Stomach (tissue), 9 donors: ENCODE results near the gene EHD2. TPM values are rescaled to one million over a fixed set of nuclear protein-coding genes. Genes with fewer than 3 reads are reported as not detected.

ENCODE experiments used
- DNase-seq, 2 donors: peaks; one replicate each; pipeline versions ENCODE4 v3.0.0 to v3.0.0-alpha.2; 2013 to 2019
- H3K27ac ChIP-seq, 5 donors: fragments of 200-600 bp in 4 of 5; sonication (generic) in 4 of 5; one replicate each; pipeline ENCODE4 v1.5.1; 2013 to 2019; ENCODE audit warnings: mild to moderate bottlenecking in 1 of 5, moderate library complexity in 1 of 5
- H3K27me3 ChIP-seq, 3 donors: fragments of 200-600 bp; sonication (generic); one replicate each; pipeline ENCODE4 v1.5.1; 2017 to 2019; ENCODE audit warnings: mixed run types in 1 of 3
- H3K36me3 ChIP-seq, 4 donors: fragments of 200-600 bp; sonication (generic); 1 replicate in 3 of 4; 2 replicates in 1 of 4; pipeline ENCODE4 v1.5.1; 2016 to 2019
- H3K4me1 ChIP-seq, 4 donors: fragments of 200-600 bp; sonication (generic); one replicate each; pipeline ENCODE4 v1.5.1; 2016 to 2019
- H3K4me3 ChIP-seq, 4 donors: fragments of 200-600 bp; sonication (generic) in 3 of 4; one replicate each; pipeline ENCODE4 v1.5.1; 2016 to 2019; ENCODE audit warnings: mild to moderate bottlenecking in 1 of 4
- H3K9me3 ChIP-seq, 4 donors: fragments of 200-600 bp; sonication (generic); one replicate each; pipeline ENCODE4 v1.5.1; 2016 to 2019
- CTCF ChIP-seq, 7 experiments: fragments of 450-650 bp in 4 of 7; fragments of 200-600 bp in 3 of 7; sonication (generic) in 3 of 7; IDR thresholded peaks; one replicate each; pipeline ENCODE4 v1.5.1; 2016 to 2019; ENCODE audit warnings: antibody characterized with exemption in 7 of 7, control low read depth in 2 of 7, mild to moderate bottlenecking in 1 of 7
- EP300 ChIP-seq: sonication (generic); formaldehyde crosslinking; IDR thresholded peaks from one replicate; pipeline ENCODE4 v1.6.1; 2017; ENCODE audit warnings: antibody characterized with exemption
- POLR2A ChIP-seq, 4 donors: fragments of 450-650 bp; IDR thresholded peaks; one replicate each; pipeline ENCODE4 v1.6.1; 2016; ENCODE audit warnings: antibody characterized with exemption in 4 of 4, control low read depth in 2 of 4, mild to moderate bottlenecking in 1 of 4, moderate library complexity in 1 of 4
- POLR2AphosphoS5 ChIP-seq, 3 donors: sonication (generic); formaldehyde crosslinking; IDR thresholded peaks; one replicate each; pipeline ENCODE4 v1.6.1; 2016; ENCODE audit warnings: antibody characterized with exemption in 3 of 3
- WGBS, 5 donors: extraction: QIAGEN DNeasy Blood & Tissue Kit in 3 of 5; methylation state at CpG; one replicate each; pipeline versions ENCODE4 v1.1.5 to v1.1.7; 2013 to 2018; 5-methylcytosine and 5-hydroxymethylcytosine counted together
- intact Hi-C: fragments of 100-400 bp; cut with DNase I; formaldehyde crosslinking; loops from one replicate; pipeline ENCODE4 v1.15.1; 2023; ENCODE audit warnings: low total_unique reads
- polyA plus RNA-seq, 3 donors: library from polyadenylated mRNA; stranded (reverse); fragments of 200-250 nt; gene quantifications; one replicate each; pipeline ENCODE4 v1.2.3, GENCODE V29; 2013
- total RNA-seq, 5 donors: library from RNA; depleted of rRNA; stranded (reverse); fragments of >200 nt; gene quantifications; one replicate each; pipeline versions ENCODE4 v1.1.0 to v1.2.3, GENCODE V29; 2014 to 2016
- donor health status: healthy with polysubstance abuse.
- donor health status: Bipolar disorder and iron deficiency.
- donor health status: healthy.

Gene EHD2
- total and polyA plus RNA-seq, 8 donors = 24.5 to 334 (median 38.5) TPM

GRCh38 chr19:47757617-47758442 lies 44.6 kb downstream of the EHD2 start:
- no peaks in the 10 kb centered on the region for H3K4me1 ChIP-seq
- H3K27me3 ChIP-seq = no peaks in the 10 kb centered on the region
- no peak for TF ChIP-seq POLR2A (IDR thresholded peaks at IDR 0.05)
- no peak for TF ChIP-seq CTCF (IDR thresholded peaks at IDR 0.05)
- no peak for TF ChIP-seq POLR2AphosphoS5 (IDR thresholded peaks at IDR 0.05)
- TF ChIP-seq EP300 = no peak
- no peak for DNase-seq
- peaks cover 58 to 78% (median 77%) of the 10 kb centered on the region in 4 donors for H3K36me3 ChIP-seq
- H3K4me3 ChIP-seq = no peak overlapping the region
- 75 to 86% (median 78%) methylated on average over 13 to 14 of the region's 14 CpGs for WGBS, 5 donors
- no peaks in the 10 kb centered on the region for H3K9me3 ChIP-seq
- no peak overlapping the region for H3K27ac ChIP-seq
- intact Hi-C loops = no loop called here

DNA sequence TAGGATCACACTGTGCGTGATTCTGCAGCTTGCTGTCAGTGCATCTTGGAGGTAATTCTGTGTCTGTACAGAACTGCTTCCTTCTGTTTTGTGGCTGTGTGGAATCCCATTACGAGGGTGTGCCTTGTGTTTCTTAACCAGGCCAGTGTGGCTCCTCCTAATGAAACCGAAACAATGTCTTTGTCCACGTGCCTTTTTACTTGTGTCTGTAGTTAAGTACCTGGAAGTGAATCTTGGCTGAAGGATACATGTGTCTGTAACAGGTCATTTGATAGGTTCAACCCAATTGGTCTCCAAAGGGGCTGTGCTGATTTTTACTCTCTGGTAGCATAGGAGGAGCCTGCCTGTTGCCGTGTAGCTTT lies 45.2 kb downstream of the EHD2 start:
- no peaks in the 10 kb centered on the region for H3K4me1 ChIP-seq
- H3K27me3 ChIP-seq = no peaks in the 10 kb centered on the region
- H3K4me3 ChIP-seq = no peak overlapping the region
- TF ChIP-seq CTCF (IDR thresholded peaks at IDR 0.05) = no peak
- no peak for TF ChIP-seq POLR2A (IDR thresholded peaks at IDR 0.05)
- no peak for TF ChIP-seq POLR2AphosphoS5 (IDR thresholded peaks at IDR 0.05)
- no peak for TF ChIP-seq EP300
- 83 to 92% (median 89%) methylated on average over 5 of the region's 5 CpGs for WGBS, 5 donors
- intact Hi-C loops = no loop called here
- no peak overlapping the region for H3K27ac ChIP-seq
- no peak for DNase-seq
- no peaks in the 10 kb centered on the region for H3K9me3 ChIP-seq
- H3K36me3 ChIP-seq = peaks cover 52 to 73% (median 71%) of the 10 kb centered on the region in 4 donors

- no peaks in the 10 kb centered on the region for H3K27me3 ChIP-seq
- 72 to 98% (median 85%) methylated on average over 5 of the region's 5 CpGs for WGBS, 5 donors
- peaks cover 31 to 51% (median 49%) of the 10 kb centered on the region in 4 donors for H3K36me3 ChIP-seq
- H3K27ac ChIP-seq = no peak overlapping the region
- intact Hi-C loops = no loop called here
- peaks cover 0 to 5% (median 0%) of the 10 kb centered on the region in 4 donors for H3K4me1 ChIP-seq
- no peaks in the 10 kb centered on the region for H3K9me3 ChIP-seq
- H3K4me3 ChIP-seq = no peak overlapping the region
- no peak for TF ChIP-seq CTCF (IDR thresholded peaks at IDR 0.05)
- TF ChIP-seq EP300 = no peak
- TF ChIP-seq POLR2A (IDR thresholded peaks at IDR 0.05) = no peak
- no peak for TF ChIP-seq POLR2AphosphoS5 (IDR thresholded peaks at IDR 0.05)
- no peak for DNase-seq
Observed at GRCh38 chr19:47760632-47760999, 47.4 kb downstream of the EHD2 start.

- Histone ChIP-seq H3K27ac (no peak overlapping the region), H3K36me3 (peaks cover 22 to 41% (median 40%) of the 10 kb centered on the region in 4 donors), H3K9me3 (no peaks in the 10 kb centered on the region), H3K4me3 (no peak overlapping the region), H3K4me1 (peaks cover 0 to 10% (median 0%) of the 10 kb centered on the region in 4 donors), H3K27me3 (no peaks in the 10 kb centered on the region)
- DNase-seq = no peak
- TF ChIP-seq EP300 (no peak), POLR2A (IDR thresholded peaks at IDR 0.05) (no peak), POLR2AphosphoS5 (IDR thresholded peaks at IDR 0.05) (no peak), CTCF (IDR thresholded peaks at IDR 0.05) (no peak)
- WGBS, 5 donors = 62 to 84% (median 76%) methylated on average over 5 of the region's 5 CpGs
- intact Hi-C loops = no loop called here
Observed at GRCh38 chr19:47761566-47761965, 48.3 kb downstream of the EHD2 start.
